Loucy (cell line): ENCODE measurements around the gene SUCLG2.

Experiments
- H2AFZ ChIP-seq: fragments of 200-600 bp; sonication (generic); 2 replicates; pipeline ENCODE4 v1.6.0; 2016; ENCODE audit warnings: antibody characterized with exemption, mild to moderate bottlenecking, low read length, moderate library complexity
- H3F3A ChIP-seq: fragments of 200-600 bp; 2 replicates; pipeline ENCODE4 v1.6.0; 2016; ENCODE audit warnings: antibody characterized with exemption, low read depth, mild to moderate bottlenecking
- H3K27me3 ChIP-seq: fragments of 200-600 bp; sonication (generic); 2 replicates; pipeline ENCODE4 v1.6.1; 2014; ENCODE audit warnings: low read length, mild to moderate bottlenecking; ENCODE audit not compliant: insufficient read depth, poor library complexity, severe bottlenecking
- H3K36me3 ChIP-seq: fragments of 200-600 bp; sonication (generic); 2 replicates; pipeline ENCODE4 v1.6.1; 2016; ENCODE audit warnings: low read length; ENCODE audit not compliant: insufficient read depth
- H3K4me1 ChIP-seq: fragments of 200-600 bp; sonication (generic); 2 replicates; pipeline ENCODE4 v1.5.1; 2014; ENCODE audit warnings: low read length, mild to moderate bottlenecking; ENCODE audit not compliant: insufficient read depth, poor library complexity, severe bottlenecking
- H3K4me2 ChIP-seq: fragments of 200-600 bp; sonication (generic); 2 replicates; pipeline ENCODE4 v1.6.0; 2014; ENCODE audit warnings: antibody characterized with exemption, low read length, low read depth, mild to moderate bottlenecking; ENCODE audit not compliant: poor library complexity, severe bottlenecking
- H3K4me3 ChIP-seq: fragments of 200-600 bp; sonication (generic); 2 replicates; pipeline ENCODE4 v1.5.1; 2014; ENCODE audit warnings: low read length, mild to moderate bottlenecking, mixed read lengths; ENCODE audit not compliant: poor library complexity, severe bottlenecking
- H3K79me2 ChIP-seq: fragments of 200-600 bp; sonication (generic); 2 replicates; pipeline ENCODE4 v1.6.1; 2014; ENCODE audit warnings: low read length; ENCODE audit not compliant: insufficient read depth
- H3K9ac ChIP-seq: fragments of 200-600 bp; sonication (generic); 2 replicates; pipeline ENCODE4 v1.6.0; 2014; ENCODE audit warnings: mild to moderate bottlenecking, low read depth, low read length, moderate library complexity; ENCODE audit not compliant: poor library complexity, severe bottlenecking
- H3K9me2 ChIP-seq: fragments of 200-600 bp; sonication (generic); replicated peaks from 2 replicates; pipeline ENCODE4 v1.6.1; 2016; ENCODE audit warnings: low read depth, low read length, mixed read lengths
- H3K9me3 ChIP-seq: fragments of 200-600 bp; sonication (generic); 2 replicates; pipeline ENCODE4 v1.6.1; 2014; ENCODE audit warnings: mild to moderate bottlenecking, antibody characterized with exemption, low read length, low read depth; ENCODE audit not compliant: insufficient read depth
- H4K20me1 ChIP-seq: fragments of 200-600 bp; sonication (generic); 2 replicates; pipeline ENCODE4 v1.6.0; 2014; ENCODE audit warnings: antibody characterized with exemption, low read length, mild to moderate bottlenecking; ENCODE audit not compliant: insufficient read depth, poor library complexity, severe bottlenecking
- CTCF ChIP-seq: fragments of 200-600 bp; sonication (generic); conservative IDR thresholded peaks from 2 replicates; pipeline ENCODE4 v1.5.1; 2014; ENCODE audit warnings: mild to moderate bottlenecking, antibody characterized with exemption, low read length
- EZH2phosphoT487 ChIP-seq: fragments of 200-600 bp; IDR thresholded peaks from 2 replicates; pipeline ENCODE4 v1.6.1; 2018; ENCODE audit warnings: antibody characterized with exemption, mild to moderate bottlenecking, moderate library complexity, borderline replicate concordance

Gene SUCLG2

DNA sequence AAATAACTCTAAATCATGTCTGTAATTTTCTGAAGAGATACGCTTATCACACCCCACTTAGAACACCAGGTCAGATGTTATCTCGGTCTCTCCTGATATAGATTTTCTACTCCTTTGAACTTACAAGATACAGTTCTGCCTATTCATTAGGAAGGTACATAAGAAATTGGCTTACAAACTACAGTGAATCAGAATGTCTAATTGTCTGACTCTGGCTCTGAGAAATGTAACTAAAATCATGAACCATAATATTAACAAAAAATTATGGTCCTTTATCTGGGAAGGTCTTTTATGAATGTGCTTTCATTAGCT, 235.2 kb downstream of the SUCLG2 start:
- Histone ChIP-seq H3K4me2 (no peak overlapping the region), H3K9me3 (no peaks in the 10 kb centered on the region), H3K4me1 (no peaks in the 10 kb centered on the region), H3K79me2 (no peaks in the 10 kb centered on the region), H3F3A (no peaks in the 10 kb centered on the region), H4K20me1 (no peaks in the 10 kb centered on the region), H3K9me2 (no peaks in the 10 kb centered on the region), H3K27me3 (no peaks in the 10 kb centered on the region), H3K4me3 (no peak overlapping the region), H3K9ac (no peak overlapping the region), H2AFZ (no peak overlapping the region), H3K36me3 (no peaks in the 10 kb centered on the region)
- no peak for TF ChIP-seq CTCF
- no peak for TF ChIP-seq EZH2phosphoT487

- no peaks in the 10 kb centered on the region for H3K9me3 ChIP-seq
- no peak overlapping the region for H3K4me3 ChIP-seq
- no peaks in the 10 kb centered on the region for H3K36me3 ChIP-seq
- H3K4me2 ChIP-seq: no peak overlapping the region
- no peaks in the 10 kb centered on the region for H3K9me2 ChIP-seq
- H3F3A ChIP-seq: no peaks in the 10 kb centered on the region
- H4K20me1 ChIP-seq: no peaks in the 10 kb centered on the region
- H3K79me2 ChIP-seq: no peaks in the 10 kb centered on the region
- no peak for TF ChIP-seq EZH2phosphoT487
- TF ChIP-seq CTCF: no peak
- no peak overlapping the region for H2AFZ ChIP-seq
- no peaks in the 10 kb centered on the region for H3K4me1 ChIP-seq
- H3K9ac ChIP-seq: no peak overlapping the region
- no peaks in the 10 kb centered on the region for H3K27me3 ChIP-seq
Observed at GRCh38 chr3:67418426-67419217, 235.8 kb downstream of the SUCLG2 start.

GRCh38 chr3:67416703-67417102, 237.7 kb downstream of the SUCLG2 start:
- no peaks in the 10 kb centered on the region for H3K27me3 ChIP-seq
- H3K4me2 ChIP-seq: no peak overlapping the region
- no peak overlapping the region for H3K4me3 ChIP-seq
- no peak overlapping the region for H2AFZ ChIP-seq
- H3K36me3 ChIP-seq: no peaks in the 10 kb centered on the region
- H4K20me1 ChIP-seq: no peaks in the 10 kb centered on the region
- H3K79me2 ChIP-seq: no peaks in the 10 kb centered on the region
- no peak overlapping the region for H3K9ac ChIP-seq
- H3K9me3 ChIP-seq: no peaks in the 10 kb centered on the region
- no peaks in the 10 kb centered on the region for H3F3A ChIP-seq
- TF ChIP-seq EZH2phosphoT487 (no peak), CTCF (no peak)
- H3K9me2 ChIP-seq: no peaks in the 10 kb centered on the region
- H3K4me1 ChIP-seq: no peaks in the 10 kb centered on the region
